Measurements from ENCODE around the gene GAST.
A peak's percentile ranks its signal among the peaks of the same experiment; 100 is the strongest.

- peak in 4 of 12 donors; percentile 0 to 5 (median 2) for TF ChIP-seq CTCF (IDR thresholded peaks at IDR 0.05)
- no peak for TF ChIP-seq POLR2A (IDR thresholded peaks at IDR 0.05)
Measured at GRCh38 chr17:41667280-41668041, 44.7 kb upstream of the GAST start.
